ENCODE measurements around the gene TUBB1.
A peak's percentile ranks its signal among the peaks of the same experiment; 100 is the strongest.
"Not testable (repeated sequence)": the region's sequence is repeated elsewhere in the genome, so short reads cannot be mapped to it uniquely, and the experiment has no call there.

TUBB1 gene

GRCh38 chr20:59019217-59019616 is at the start of gene TUBB1:
Gene TUBB1, plus strand, starts transcription at chr20:59019429. Its CDS starts 94 bp downstream, at chr20:59019523.
- no peak for DNase-seq

GRCh38 chr20:58969439-58969838 is 49.8 kb upstream of the TUBB1 start:
- DNase-seq = no peak

GRCh38 chr20:58970146-58970545 is 49.1 kb upstream of the TUBB1 start:
- no peak for DNase-seq

- no peak for DNase-seq
These were observed 47.8 kb upstream of the TUBB1 start for GRCh38 chr20:58971429-58971828.

GRCh38 chr20:58973179-58973578 is 46.0 kb upstream of the TUBB1 start:
- no peak for DNase-seq

- DNase-seq = no peak
These were observed 45.4 kb upstream of the TUBB1 start for GRCh38 chr20:58973866-58974265.

GRCh38 chr20:58975353-58975752 is 43.9 kb upstream of the TUBB1 start:
- no peak for DNase-seq

GRCh38 chr20:58976061-58976730 is 43.0 kb upstream of the TUBB1 start:
- DNase-seq = no peak

- no peak for DNase-seq
These were observed 40.7 kb upstream of the TUBB1 start for GRCh38 chr20:58978351-58979190.

- DNase-seq = peak; percentile 80 to 84
These were observed 38.3 kb upstream of the TUBB1 start, which contains the start of gene NELFCD for GRCh38 chr20:58980711-58981627. Gene NELFCD, plus strand, starts transcription at chr20:58981256. Its CDS starts 54 bp downstream, at chr20:58981310.

GRCh38 chr20:58981628-58982364 is 37.4 kb upstream of the TUBB1 start:
- DNase-seq = peak in 1 of 2 experiments; percentile 14

GRCh38 chr20:58982406-58983114 is 36.7 kb upstream of the TUBB1 start:
- no peak for DNase-seq

- DNase-seq = not testable (repeated sequence)
These were observed 36.1 kb upstream of the TUBB1 start for GRCh38 chr20:58983115-58983468.

- no peak for DNase-seq
These were observed 34.5 kb upstream of the TUBB1 start for GRCh38 chr20:58984691-58985090.

GRCh38 chr20:58985656-58986055 is 33.6 kb upstream of the TUBB1 start:
- no peak for DNase-seq

- no peak for DNase-seq
These were observed 32.8 kb upstream of the TUBB1 start for GRCh38 chr20:58986286-58986967.

GRCh38 chr20:58986968-58987517 is 32.2 kb upstream of the TUBB1 start:
- DNase-seq = peak; percentile 91 to 94

- no peak for DNase-seq
These were observed 31.3 kb upstream of the TUBB1 start for GRCh38 chr20:58987790-58988564.

- no peak for DNase-seq
These were observed 30.7 kb upstream of the TUBB1 start for GRCh38 chr20:58988565-58988882.

GRCh38 chr20:58989196-58989595 is 30.0 kb upstream of the TUBB1 start:
- no peak for DNase-seq
